Skin epidermis (tissue), 12 donors: ENCODE data around the gene DNAJC22.

Experiments
- H3K27ac ChIP-seq, 21 experiments: fragments of 200-600 bp; sonication (generic) in 11 of 21; one replicate each; pipeline ENCODE4 v1.5.0; 2020; ENCODE audit warnings: mild to moderate bottlenecking in 3 of 21, inconsistent platforms in 2 of 21, moderate library complexity in 2 of 21
- H3K4me3 ChIP-seq, 7 experiments: fragments of 200-600 bp; sonication (generic) in 2 of 7; one replicate each; pipeline ENCODE4 v1.5.0; 2020; ENCODE audit warnings: inconsistent platforms in 2 of 7, mild to moderate bottlenecking in 2 of 7, moderate library complexity in 1 of 7

The DNAJC22 gene

GRCh38 chr12:49342066-49342913, 4.4 kb upstream of the DNAJC22 start:
- Histone ChIP-seq H3K27ac (peak overlapping the region in 2 of 21 experiments; percentile 4 to 30), H3K4me3 (peak overlapping the region in 6 of 7 experiments; percentile 23 to 30 (median 25))

GRCh38 chr12:49342914-49343731, 3.6 kb upstream of the DNAJC22 start:
- Histone ChIP-seq H3K27ac (no peak overlapping the region), H3K4me3 (peak overlapping the region in 6 of 7 experiments; percentile 23 to 30 (median 25))

GRCh38 chr12:49344486-49345050, 2.1 kb upstream of the DNAJC22 start:
- no peak overlapping the region for H3K4me3 ChIP-seq
- no peak overlapping the region for H3K27ac ChIP-seq

GRCh38 chr12:49345051-49345824, 1.4 kb upstream of the DNAJC22 start:
- Histone ChIP-seq H3K27ac (peak overlapping the region in 1 of 21 experiments; percentile 24), H3K4me3 (peak overlapping the region; percentile 7 to 41 (median 22))

GRCh38 chr12:49345825-49346658, 646 bp upstream of the DNAJC22 start:
- Histone ChIP-seq H3K27ac (no peak overlapping the region), H3K4me3 (peak overlapping the region; percentile 7 to 41 (median 22))

GRCh38 chr12:49347311-49348193, 864 bp downstream of the DNAJC22 start:
- Histone ChIP-seq H3K4me3 (peak overlapping the region in 6 of 7 experiments; percentile 0 to 41 (median 24)), H3K27ac (no peak overlapping the region)

GRCh38 chr12:49348781-49349180, 2.1 kb downstream of the DNAJC22 start:
- Histone ChIP-seq H3K27ac (no peak overlapping the region), H3K4me3 (no peak overlapping the region)

- no peak overlapping the region for H3K4me3 ChIP-seq
- no peak overlapping the region for H3K27ac ChIP-seq
Measured at GRCh38 chr12:49349266-49349665, 2.6 kb downstream of the DNAJC22 start.

GRCh38 chr12:49352351-49352750, 5.7 kb downstream of the DNAJC22 start:
- H3K4me3 ChIP-seq = no peak overlapping the region
- no peak overlapping the region for H3K27ac ChIP-seq

- H3K4me3 ChIP-seq = no peak overlapping the region
- H3K27ac ChIP-seq = no peak overlapping the region
Measured at GRCh38 chr12:49355913-49356312, 9.2 kb downstream of the DNAJC22 start.

- Histone ChIP-seq H3K27ac (no peak overlapping the region), H3K4me3 (no peak overlapping the region)
Measured at GRCh38 chr12:49357103-49357678, 10.5 kb downstream of the DNAJC22 start.

GRCh38 chr12:49358483-49359141, 11.9 kb downstream of the DNAJC22 start:
- H3K27ac ChIP-seq = no peak overlapping the region
- no peak overlapping the region for H3K4me3 ChIP-seq

- Histone ChIP-seq H3K27ac (no peak overlapping the region), H3K4me3 (no peak overlapping the region)
Measured at GRCh38 chr12:49359671-49360070, 13.0 kb downstream of the DNAJC22 start.

- H3K27ac ChIP-seq = no peak overlapping the region
Measured at GRCh38 chr12:49362077-49362476, 15.4 kb downstream of the DNAJC22 start.

GRCh38 chr12:49364989-49365388, 18.3 kb downstream of the DNAJC22 start:
- H3K27ac ChIP-seq = peak overlapping the region in 3 of 21 experiments; percentile 41 to 97 (median 53)
- no peak overlapping the region for H3K4me3 ChIP-seq

More at GRCh38 chr12:49362077-49362476, 15.4 kb downstream of the DNAJC22 start:
- H3K4me3 ChIP-seq = no peak overlapping the region

- peak overlapping the region in 1 of 7 experiments; percentile 93 for H3K4me3 ChIP-seq
- peak overlapping the region in 6 of 21 experiments; percentile 93 to 98 (median 96) for H3K27ac ChIP-seq
Measured at GRCh38 chr12:49365542-49365941, 18.9 kb downstream of the DNAJC22 start.
